Measurements from ENCODE around the gene USF3. TPM values are rescaled to one million over a fixed set of nuclear protein-coding genes. Genes with fewer than 3 reads are reported as not detected.

The USF3 gene
- total and polyA plus RNA-seq, 12 donors, result 3.3 to 21.2 (median 15.9) TPM

DNA sequence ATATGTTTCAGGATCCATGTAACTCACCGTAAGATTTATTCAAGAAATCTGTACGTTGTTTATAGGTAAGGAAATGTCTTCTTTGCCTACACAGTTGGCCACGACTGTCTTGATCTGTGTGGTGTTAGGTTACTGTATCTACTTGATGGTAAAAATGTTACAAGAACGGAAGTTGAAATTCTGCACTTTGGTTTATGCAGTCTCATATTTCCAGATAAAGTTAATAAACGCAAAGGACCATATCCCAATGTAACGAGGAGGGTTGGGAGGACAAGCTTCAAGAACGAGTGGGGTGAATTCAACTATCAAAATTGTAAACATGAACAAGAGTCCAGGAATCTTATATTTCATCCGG lies 1.0 kb downstream of the USF3 start:
- H3K9me3 ChIP-seq, result no peaks in the 10 kb centered on the region
- WGBS, 2 donors, result 25 to 31% methylated on average over 8 of the region's 8 CpGs

DNA sequence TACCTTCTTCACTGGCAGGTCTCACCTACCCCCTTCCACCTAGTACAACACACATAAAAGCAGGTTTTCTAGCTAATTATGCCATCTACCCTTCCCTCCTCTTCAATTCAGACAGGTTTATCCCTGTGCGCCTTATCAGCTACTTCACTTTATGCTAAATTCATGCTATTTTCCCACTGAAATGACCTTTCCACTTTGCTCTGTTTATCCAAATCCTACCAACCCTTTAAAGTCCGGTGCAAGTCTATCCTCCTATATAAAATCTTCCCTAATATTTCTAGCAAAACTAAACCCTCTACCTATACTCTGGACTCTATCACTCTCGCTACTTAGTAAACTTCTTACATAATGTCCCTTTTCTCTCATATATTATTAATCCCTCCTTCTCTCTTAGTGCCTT lies 6.0 kb downstream of the USF3 start:
- TF ChIP-seq CTCF (IDR thresholded peaks at IDR 0.05), result no peak
- 97 to 99% methylated on average over 3 of the region's 3 CpGs for WGBS, 2 donors
- intact Hi-C loops (cut with DNase I), result no loop called here
- Histone ChIP-seq H3K4me1 (peaks cover 0 to 45% (median 21%) of the 10 kb centered on the region in 9 donors), H3K4me3 (no peak overlapping the region), H3K9me3 (peaks cover 0 to 1% (median 0%) of the 10 kb centered on the region in 11 donors), H3K27me3 (no peaks in the 10 kb centered on the region), H3K36me3 (peaks cover 0 to 4% (median 0%) of the 10 kb centered on the region in 9 donors), H3K27ac (no peak overlapping the region)
- DNase-seq (no peak), ATAC-seq (no peak)

More for the DNA sequence above, 1.0 kb downstream of the USF3 start:
- no peak for TF ChIP-seq CTCF (IDR thresholded peaks at IDR 0.05)
- ATAC-seq, result no peak
- Histone ChIP-seq H3K27me3 (no peaks in the 10 kb centered on the region), H3K27ac (peak overlapping the region in 9 of 10 donors; percentile 98 to 100 (median 100)), H3K4me1 (peaks cover 0 to 58% (median 38%) of the 10 kb centered on the region in 9 donors), H3K36me3 (no peaks in the 10 kb centered on the region), H3K4me3 (peak overlapping the region; percentile 73 to 99 (median 89))
- no peak for DNase-seq
- intact Hi-C loops (cut with DNase I), result loop anchor here in 3 of 10 donors (5.0 kb wide), 1 partner anchor 52 kb away; the partner anchor contains the start of genes ATP6V1A (in 3 of the 3) and NAA50 (in 3 of the 3)

- ATAC-seq, result peak in 5 of 8 donors; percentile 30 to 69 (median 63)
- H3K27ac ChIP-seq, result peak overlapping the region in 2 of 10 donors; percentile 5 to 10
- peaks cover 0 to 19% (median 0%) of the 10 kb centered on the region in 9 donors for H3K36me3 ChIP-seq
- peaks cover 0 to 12% (median 6%) of the 10 kb centered on the region in 9 donors for H3K4me1 ChIP-seq
- TF ChIP-seq CTCF (IDR thresholded peaks at IDR 0.05), result no peak
- 72 to 74% methylated on average over 2 of the region's 2 CpGs for WGBS, 2 donors
- H3K4me3 ChIP-seq, result no peak overlapping the region
- peaks cover 0 to 26% (median 7%) of the 10 kb centered on the region in 11 donors for H3K9me3 ChIP-seq
- H3K27me3 ChIP-seq, result no peaks in the 10 kb centered on the region
- intact Hi-C loops (cut with DNase I), result no loop called here
- no peak for DNase-seq
Measured at GRCh38 chr3:113685956-113686721, 10.3 kb downstream of the USF3 start.

DNA sequence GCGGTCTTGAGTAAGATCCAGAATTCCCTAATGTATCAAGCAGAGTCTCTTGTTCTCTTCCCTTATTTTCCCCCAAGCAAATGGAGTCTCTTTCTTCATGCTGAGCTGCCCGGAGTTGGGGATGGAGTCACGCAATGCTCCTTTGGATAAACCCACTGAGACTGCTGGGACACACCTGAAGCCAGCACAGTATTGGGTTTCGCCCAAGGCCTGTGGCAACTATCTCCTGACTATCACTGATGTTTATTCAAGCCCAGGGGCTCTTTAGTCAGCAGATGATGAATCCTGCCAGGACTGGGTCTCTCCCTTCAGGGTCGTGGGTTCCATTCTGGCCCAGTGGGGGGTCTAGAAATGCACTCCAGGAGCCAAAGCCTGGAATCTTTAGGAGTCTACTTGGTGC lies 11.3 kb downstream of the USF3 start:
- 85 to 87% methylated on average over 5 of the region's 5 CpGs for WGBS, 2 donors
- intact Hi-C loops (cut with DNase I), result no loop called here
- no peaks in the 10 kb centered on the region for H3K27me3 ChIP-seq
- ATAC-seq (no peak), DNase-seq (no peak)
- no peak for TF ChIP-seq CTCF (IDR thresholded peaks at IDR 0.05)
- peaks cover 0 to 19% (median 0%) of the 10 kb centered on the region in 9 donors for H3K36me3 ChIP-seq
- no peak overlapping the region for H3K27ac ChIP-seq
- no peak overlapping the region for H3K4me3 ChIP-seq
- H3K4me1 ChIP-seq, result peaks cover 0 to 11% (median 6%) of the 10 kb centered on the region in 9 donors
- H3K9me3 ChIP-seq, result peaks cover 0 to 26% (median 7%) of the 10 kb centered on the region in 11 donors

All from heart right ventricle (tissue), 16 donors.